ENCODE measurements around the gene LRRC45.

DNA sequence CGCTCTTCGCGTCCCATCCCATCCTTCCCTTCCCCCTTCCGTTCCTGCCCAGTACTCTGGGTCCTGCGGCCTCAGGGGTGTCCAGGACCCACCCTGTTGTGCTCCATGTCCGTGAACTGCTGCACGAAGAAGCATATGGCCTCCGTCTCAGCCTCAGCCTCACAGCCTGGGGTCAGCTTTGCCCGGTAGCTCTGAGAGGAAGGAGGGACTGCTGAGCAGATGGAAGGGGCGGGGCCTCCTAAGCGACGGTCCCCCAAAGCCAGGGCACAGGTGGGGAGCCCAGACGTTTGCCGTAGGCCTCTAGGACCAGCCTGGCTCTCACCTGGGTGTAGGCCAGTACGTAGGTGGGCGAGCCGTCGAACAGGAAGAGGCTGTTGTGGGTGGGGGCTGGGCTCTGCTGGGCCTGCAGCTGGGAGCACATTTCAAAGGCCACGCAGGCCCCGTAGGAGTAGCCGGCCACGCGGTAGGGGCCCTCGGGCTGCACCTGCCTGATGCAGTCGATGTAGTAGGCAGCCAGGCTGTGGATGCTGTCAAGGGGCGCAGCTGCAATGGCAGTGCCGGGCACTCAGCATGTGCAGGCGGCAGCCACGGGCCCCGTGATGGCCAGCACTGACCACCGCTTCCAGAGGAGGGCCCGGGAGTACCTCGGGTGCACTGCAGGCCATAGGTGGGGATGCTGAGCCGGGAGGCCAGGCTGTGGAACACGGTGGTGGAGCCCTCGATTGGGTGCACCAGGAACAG lies 57.1 kb downstream of the LRRC45 start:
- TF ChIP-seq ZNF274 (IDR thresholded peaks at IDR 0.05; ENCODE audit: low read depth, low read length) (no peak), POLR2A (IDR thresholded peaks at IDR 0.05; ENCODE audit: borderline replicate concordance, extremely low read depth, insufficient read depth, insufficient read length) (no peak), SP1 (IDR thresholded peaks at IDR 0.05; ENCODE audit: low read depth) (no peak), EZH2phosphoT487 (IDR thresholded peaks at IDR 0.05; ENCODE audit: borderline replicate concordance) (no peak), POLR2AphosphoS5 (IDR thresholded peaks at IDR 0.05; ENCODE audit: low read depth, low read length) (no peak), EZH2 (IDR thresholded peaks at IDR 0.05) (no peak), SIN3A (IDR thresholded peaks at IDR 0.05; ENCODE audit: low read depth) (no peak), ELF1 (IDR thresholded peaks at IDR 0.05; ENCODE audit: borderline replicate concordance, low read depth) (no peak), RAD21 (IDR thresholded peaks at IDR 0.05; ENCODE audit: low read depth) (no peak), EGR1 (IDR thresholded peaks at IDR 0.05; ENCODE audit: low read depth) (no peak), YY1 (IDR thresholded peaks at IDR 0.05; ENCODE audit: extremely low read depth, insufficient replicate concordance, low read depth, low read length) (no peak)
- TF ChIP-seq, protein P1, sequence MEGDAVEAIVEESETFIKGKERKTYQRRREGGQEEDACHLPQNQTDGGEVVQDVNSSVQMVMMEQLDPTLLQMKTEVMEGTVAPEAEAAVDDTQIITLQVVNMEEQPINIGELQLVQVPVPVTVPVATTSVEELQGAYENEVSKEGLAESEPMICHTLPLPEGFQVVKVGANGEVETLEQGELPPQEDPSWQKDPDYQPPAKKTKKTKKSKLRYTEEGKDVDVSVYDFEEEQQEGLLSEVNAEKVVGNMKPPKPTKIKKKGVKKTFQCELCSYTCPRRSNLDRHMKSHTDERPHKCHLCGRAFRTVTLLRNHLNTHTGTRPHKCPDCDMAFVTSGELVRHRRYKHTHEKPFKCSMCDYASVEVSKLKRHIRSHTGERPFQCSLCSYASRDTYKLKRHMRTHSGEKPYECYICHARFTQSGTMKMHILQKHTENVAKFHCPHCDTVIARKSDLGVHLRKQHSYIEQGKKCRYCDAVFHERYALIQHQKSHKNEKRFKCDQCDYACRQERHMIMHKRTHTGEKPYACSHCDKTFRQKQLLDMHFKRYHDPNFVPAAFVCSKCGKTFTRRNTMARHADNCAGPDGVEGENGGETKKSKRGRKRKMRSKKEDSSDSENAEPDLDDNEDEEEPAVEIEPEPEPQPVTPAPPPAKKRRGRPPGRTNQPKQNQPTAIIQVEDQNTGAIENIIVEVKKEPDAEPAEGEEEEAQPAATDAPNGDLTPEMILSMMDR (IDR thresholded peaks at IDR 0.05 in 2 of 3, conservative IDR thresholded peaks at IDR 0.05 in 1 of 3; ENCODE audit: borderline replicate concordance in 1 of 3, insufficient read depth in 1 of 3, low read depth in 2 of 3, low read length in 2 of 3), result no peak
